IPS DF 4.7 (cell line): ENCODE data around the gene CCDC80.
"Not testable (repeated sequence)": the region's sequence is repeated elsewhere in the genome, so short reads cannot be mapped to it uniquely, and the experiment has no call there.

Experiments used
- DNase-seq: peaks from one replicate; pipeline ENCODE4 v3.0.0-alpha.2; 2013; ENCODE audit warnings: low spot score; ENCODE audit errors: extremely low read depth

Gene CCDC80

GRCh38 chr3:112587336-112587735 is 53.6 kb downstream of the CCDC80 start:
- DNase-seq: no peak

- DNase-seq: no peak
Measured at GRCh38 chr3:112585782-112586181, 55.2 kb downstream of the CCDC80 start.

GRCh38 chr3:112583105-112583504 is 57.8 kb downstream of the CCDC80 start:
- no peak for DNase-seq

- no peak for DNase-seq
Measured at GRCh38 chr3:112582244-112582874, 58.6 kb downstream of the CCDC80 start.

GRCh38 chr3:112579697-112580096 is 61.2 kb downstream of the CCDC80 start:
- DNase-seq: no peak

- DNase-seq: no peak
Measured at GRCh38 chr3:112579232-112579631, 61.7 kb downstream of the CCDC80 start.

GRCh38 chr3:112572701-112573100 is 68.2 kb downstream of the CCDC80 start:
- DNase-seq: no peak

- no peak for DNase-seq
Measured at GRCh38 chr3:112569265-112569664, 71.7 kb downstream of the CCDC80 start.

- DNase-seq: no peak
Measured at GRCh38 chr3:112568642-112569041, 72.3 kb downstream of the CCDC80 start.

GRCh38 chr3:112564940-112565305 is 76.0 kb downstream of the CCDC80 start:
- no peak for DNase-seq

- DNase-seq: not testable (repeated sequence)
Measured at GRCh38 chr3:112564247-112564939, 76.5 kb downstream of the CCDC80 start.

- peak; percentile 80 for DNase-seq
Measured at GRCh38 chr3:112561734-112562529, 79.0 kb downstream of the CCDC80 start, which contains the start of the genes ATG3 and SLC35A5. ATG3 (minus strand) TSS chr3:112561962; CDS start chr3:112561528, 434 bp downstream. SLC35A5 (plus strand) TSS chr3:112562045; CDS start chr3:112563404, 1,359 bp downstream.

GRCh38 chr3:112561484-112561733 is 79.5 kb downstream of the CCDC80 start:
- no peak for DNase-seq

- no peak for DNase-seq
Measured at GRCh38 chr3:112560721-112561483, 80.0 kb downstream of the CCDC80 start.

GRCh38 chr3:112560307-112560706 is 80.6 kb downstream of the CCDC80 start:
- DNase-seq: no peak

GRCh38 chr3:112557976-112558375 is 83.0 kb downstream of the CCDC80 start:
- no peak for DNase-seq

- DNase-seq: no peak
Measured at GRCh38 chr3:112555535-112556170, 85.3 kb downstream of the CCDC80 start.

- DNase-seq: no peak
Measured at GRCh38 chr3:112550859-112551258, 90.1 kb downstream of the CCDC80 start.
